Measurements from ENCODE around the gene GREM2.

- TF ChIP-seq POLR2A (IDR thresholded peaks at IDR 0.05) = no peak
- no peak for TF ChIP-seq CTCF (IDR thresholded peaks at IDR 0.05 in 4 of 5, conservative IDR thresholded peaks at IDR 0.05 in 1 of 5)
Observed at GRCh38 chr1:240582953-240583352, 29.0 kb downstream of the GREM2 start.
